Muscle layer of colon (tissue), 2 donors: ENCODE measurements around the gene CDKN1A.

ENCODE experiments used
- H3K27ac ChIP-seq: one replicate; pipeline ENCODE4 v1.7.0; 2013; ENCODE audit warnings: low read depth, mild to moderate bottlenecking, low read length, moderate library complexity
- H3K27me3 ChIP-seq, 2 donors: one replicate each; pipeline ENCODE4 v1.7.0; 2013; ENCODE audit warnings: low read length in 2 of 2, mild to moderate bottlenecking in 2 of 2; ENCODE audit not compliant: insufficient read depth in 2 of 2, control insufficient read depth in 1 of 2
- H3K36me3 ChIP-seq: one replicate; pipeline ENCODE4 v1.7.0; 2013; ENCODE audit warnings: mild to moderate bottlenecking, low read length; ENCODE audit not compliant: insufficient read depth
- H3K4me1 ChIP-seq: one replicate; pipeline ENCODE4 v1.7.0; 2013; ENCODE audit warnings: mild to moderate bottlenecking, low read length; ENCODE audit not compliant: insufficient read depth
- H3K4me3 ChIP-seq, 2 donors: one replicate each; pipeline ENCODE4 v1.7.0; 2013; ENCODE audit warnings: low read length in 2 of 2, low read depth in 1 of 2, mild to moderate bottlenecking in 1 of 2, moderate library complexity in 1 of 2
- H3K9ac ChIP-seq: one replicate; pipeline ENCODE4 v1.7.0; 2013; ENCODE audit warnings: low read length
- H3K9me3 ChIP-seq: one replicate; pipeline ENCODE4 v1.7.0; 2013; ENCODE audit warnings: mild to moderate bottlenecking, low read length
- donor health status: abdominal sarcoma.
- donor health status: Adenocarcinoma of cecum.

The CDKN1A gene

DNA sequence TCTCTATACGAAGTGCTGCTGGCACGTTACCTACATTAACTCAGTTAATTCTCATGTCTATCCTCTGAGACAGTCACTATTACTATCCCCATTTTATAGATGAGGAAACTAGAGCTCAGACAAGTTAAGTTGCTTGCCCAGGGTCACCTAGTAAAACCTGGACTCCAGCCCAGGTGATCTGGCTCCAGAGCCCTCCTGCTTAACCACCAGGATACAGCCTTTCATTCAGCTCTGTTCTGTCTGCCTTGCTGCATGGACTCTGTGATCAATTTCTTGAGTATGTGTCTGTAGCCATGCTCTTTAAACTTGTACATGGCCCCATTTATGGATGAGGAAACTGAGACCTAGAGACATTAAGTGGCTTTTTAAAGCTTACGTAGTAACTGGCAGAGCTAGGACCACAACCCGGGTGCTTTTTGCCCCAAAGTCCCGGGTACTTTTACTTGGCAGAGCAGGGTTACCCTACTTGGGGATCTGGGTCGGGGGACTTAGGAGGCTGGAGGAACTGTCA is 4.7 kb downstream of the CDKN1A start:
- Histone ChIP-seq H3K27ac (peak overlapping the region; percentile 57), H3K4me3 (no peak overlapping the region), H3K9ac (peak overlapping the region; percentile 6), H3K27me3 (no peaks in the 10 kb centered on the region), H3K36me3 (peaks cover 36% of the 10 kb centered on the region), H3K4me1 (peaks cover 20% of the 10 kb centered on the region), H3K9me3 (no peaks in the 10 kb centered on the region)

DNA sequence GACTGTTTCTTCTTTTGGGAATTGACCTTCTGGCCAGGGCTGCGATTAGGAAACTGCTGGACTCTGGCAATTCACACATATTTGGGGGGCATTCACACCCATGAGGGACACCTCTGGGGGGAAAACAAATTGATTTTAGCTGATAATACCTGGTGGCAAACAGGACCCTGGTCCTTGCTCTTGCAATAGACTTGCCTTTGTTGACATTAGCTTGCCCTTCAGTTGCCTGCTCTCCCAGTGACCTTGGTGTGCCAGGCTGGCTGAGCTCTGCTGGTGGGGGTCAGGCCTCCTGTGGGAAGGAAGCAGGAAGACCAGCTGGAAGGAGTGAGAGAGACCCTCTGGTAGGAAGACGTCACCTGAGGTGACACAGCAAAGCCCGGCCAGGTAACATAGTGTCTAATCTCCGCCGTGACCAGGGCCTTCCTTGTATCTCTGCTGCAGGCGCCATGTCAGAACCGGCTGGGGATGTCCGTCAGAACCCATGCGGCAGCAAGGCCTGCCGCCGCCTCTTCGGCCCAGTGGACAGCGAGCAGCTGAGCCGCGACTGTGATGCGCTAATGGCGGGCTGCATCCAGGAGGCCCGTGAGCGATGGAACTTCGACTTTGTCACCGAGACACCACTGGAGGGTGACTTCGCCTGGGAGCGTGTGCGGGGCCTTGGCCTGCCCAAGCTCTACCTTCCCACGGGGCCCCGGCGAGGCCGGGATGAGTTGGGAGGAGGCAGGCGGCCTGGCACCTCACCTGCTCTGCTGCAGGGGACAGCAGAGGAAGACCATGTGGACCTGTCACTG is 5.3 kb downstream of the CDKN1A start:
- Histone ChIP-seq H3K4me1 (peaks cover 19% of the 10 kb centered on the region), H3K27ac (peak overlapping the region; percentile 57), H3K4me3 (no peak overlapping the region), H3K27me3 (no peaks in the 10 kb centered on the region), H3K9me3 (no peaks in the 10 kb centered on the region), H3K36me3 (peaks cover 36% of the 10 kb centered on the region), H3K9ac (peak overlapping the region; percentile 6)

- H3K9ac ChIP-seq, result no peak overlapping the region
- H3K4me1 ChIP-seq, result peaks cover 19% of the 10 kb centered on the region
- peak overlapping the region; percentile 3 for H3K27ac ChIP-seq
- H3K36me3 ChIP-seq, result peaks cover 36% of the 10 kb centered on the region
- no peak overlapping the region for H3K4me3 ChIP-seq
- H3K9me3 ChIP-seq, result no peaks in the 10 kb centered on the region
- no peaks in the 10 kb centered on the region for H3K27me3 ChIP-seq
Observed at GRCh38 chr6:36684447-36684812, 5.9 kb downstream of the CDKN1A start.

DNA sequence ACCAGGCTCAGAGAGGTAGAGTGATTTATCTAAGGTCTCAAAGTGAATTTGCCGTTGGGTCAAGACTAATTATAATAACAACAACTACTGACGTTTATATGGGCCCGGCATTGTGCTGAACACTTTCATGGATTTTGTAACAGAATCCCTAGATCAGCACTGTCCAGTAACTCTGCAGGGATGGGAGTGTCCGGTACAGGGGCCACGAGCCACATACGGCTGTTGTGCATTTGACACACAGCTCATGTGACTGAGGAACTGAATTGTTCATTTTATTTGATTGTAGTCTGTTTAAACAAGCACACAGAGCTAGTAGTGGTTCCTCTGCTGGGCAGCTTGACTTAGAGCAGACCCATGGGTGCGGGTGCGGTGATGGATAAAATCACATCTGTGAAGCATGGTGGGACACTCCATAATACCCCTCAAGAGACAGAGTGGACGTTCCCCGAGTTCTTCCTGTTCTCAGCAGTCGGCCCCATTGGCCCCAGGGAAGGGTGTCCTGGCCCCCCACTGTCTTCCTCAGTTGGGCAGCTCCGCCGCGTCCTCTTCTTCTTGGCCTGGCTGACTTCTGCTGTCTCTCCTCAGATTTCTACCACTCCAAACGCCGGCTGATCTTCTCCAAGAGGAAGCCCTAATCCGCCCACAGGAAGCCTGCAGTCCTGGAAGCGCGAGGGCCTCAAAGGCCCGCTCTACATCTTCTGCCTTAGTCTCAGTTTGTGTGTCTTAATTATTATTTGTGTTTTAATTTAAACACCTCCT is 6.8 kb downstream of the CDKN1A start:
- H3K27me3 ChIP-seq, result no peaks in the 10 kb centered on the region
- no peak overlapping the region for H3K9ac ChIP-seq
- H3K27ac ChIP-seq, result peak overlapping the region; percentile 12
- no peaks in the 10 kb centered on the region for H3K9me3 ChIP-seq
- peaks cover 19% of the 10 kb centered on the region for H3K4me1 ChIP-seq
- peaks cover 36% of the 10 kb centered on the region for H3K36me3 ChIP-seq
- no peak overlapping the region for H3K4me3 ChIP-seq

DNA sequence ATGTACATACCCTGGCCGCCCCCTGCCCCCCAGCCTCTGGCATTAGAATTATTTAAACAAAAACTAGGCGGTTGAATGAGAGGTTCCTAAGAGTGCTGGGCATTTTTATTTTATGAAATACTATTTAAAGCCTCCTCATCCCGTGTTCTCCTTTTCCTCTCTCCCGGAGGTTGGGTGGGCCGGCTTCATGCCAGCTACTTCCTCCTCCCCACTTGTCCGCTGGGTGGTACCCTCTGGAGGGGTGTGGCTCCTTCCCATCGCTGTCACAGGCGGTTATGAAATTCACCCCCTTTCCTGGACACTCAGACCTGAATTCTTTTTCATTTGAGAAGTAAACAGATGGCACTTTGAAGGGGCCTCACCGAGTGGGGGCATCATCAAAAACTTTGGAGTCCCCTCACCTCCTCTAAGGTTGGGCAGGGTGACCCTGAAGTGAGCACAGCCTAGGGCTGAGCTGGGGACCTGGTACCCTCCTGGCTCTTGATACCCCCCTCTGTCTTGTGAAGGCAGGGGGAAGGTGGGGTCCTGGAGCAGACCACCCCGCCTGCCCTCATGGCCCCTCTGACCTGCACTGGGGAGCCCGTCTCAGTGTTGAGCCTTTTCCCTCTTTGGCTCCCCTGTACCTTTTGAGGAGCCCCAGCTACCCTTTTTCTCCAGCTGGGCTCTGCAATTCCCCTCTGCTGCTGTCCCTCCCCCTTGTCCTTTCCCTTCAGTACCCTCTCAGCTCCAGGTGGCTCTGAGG is 7.6 kb downstream of the CDKN1A start:
- Histone ChIP-seq H3K9ac (no peak overlapping the region), H3K36me3 (peaks cover 36% of the 10 kb centered on the region), H3K4me1 (peaks cover 14% of the 10 kb centered on the region), H3K4me3 (no peak overlapping the region), H3K27ac (peak overlapping the region; percentile 35), H3K27me3 (no peaks in the 10 kb centered on the region), H3K9me3 (no peaks in the 10 kb centered on the region)

- Histone ChIP-seq H3K27ac (no peak overlapping the region), H3K4me3 (no peak overlapping the region), H3K9ac (no peak overlapping the region), H3K9me3 (no peaks in the 10 kb centered on the region), H3K27me3 (no peaks in the 10 kb centered on the region), H3K36me3 (peaks cover 36% of the 10 kb centered on the region), H3K4me1 (peaks cover 10% of the 10 kb centered on the region)
Observed at GRCh38 chr6:36686668-36687513, 8.4 kb downstream of the CDKN1A start.

DNA sequence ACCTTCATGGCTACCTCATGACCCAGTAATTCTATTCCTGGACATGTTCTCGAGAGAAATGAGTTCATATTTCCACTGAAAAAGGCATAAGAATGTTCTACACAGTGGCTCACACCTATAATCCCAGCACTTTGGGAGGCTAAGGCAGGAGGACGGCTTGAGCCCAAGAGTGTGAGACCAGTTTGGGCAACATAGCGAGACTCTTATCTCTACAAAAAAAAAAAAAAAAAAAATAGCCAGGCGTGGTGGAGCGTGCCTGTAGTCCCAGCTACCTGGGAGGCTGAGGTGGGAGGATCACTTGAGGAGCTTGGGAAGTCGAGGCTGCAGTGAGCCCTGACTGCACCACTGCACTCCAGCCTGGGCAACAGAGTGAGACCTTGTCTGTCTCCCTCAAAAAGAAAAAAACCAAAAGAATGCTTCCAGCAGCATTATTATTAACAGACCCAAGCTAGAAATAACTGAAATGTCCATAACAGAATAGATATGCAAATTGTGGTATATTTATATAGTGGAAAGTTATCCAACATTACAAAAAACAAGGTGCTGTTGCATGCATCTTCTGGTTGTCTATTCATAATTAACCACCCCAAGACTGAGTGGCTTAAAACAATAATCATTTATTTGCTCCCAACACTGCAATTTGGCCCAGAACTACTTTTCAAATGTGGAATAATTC is 9.7 kb downstream of the CDKN1A start:
- peaks cover 36% of the 10 kb centered on the region for H3K36me3 ChIP-seq
- H3K27me3 ChIP-seq, result no peaks in the 10 kb centered on the region
- H3K4me1 ChIP-seq, result peaks cover 4% of the 10 kb centered on the region
- no peaks in the 10 kb centered on the region for H3K9me3 ChIP-seq
- H3K9ac ChIP-seq, result no peak overlapping the region
- no peak overlapping the region for H3K4me3 ChIP-seq
- no peak overlapping the region for H3K27ac ChIP-seq

DNA sequence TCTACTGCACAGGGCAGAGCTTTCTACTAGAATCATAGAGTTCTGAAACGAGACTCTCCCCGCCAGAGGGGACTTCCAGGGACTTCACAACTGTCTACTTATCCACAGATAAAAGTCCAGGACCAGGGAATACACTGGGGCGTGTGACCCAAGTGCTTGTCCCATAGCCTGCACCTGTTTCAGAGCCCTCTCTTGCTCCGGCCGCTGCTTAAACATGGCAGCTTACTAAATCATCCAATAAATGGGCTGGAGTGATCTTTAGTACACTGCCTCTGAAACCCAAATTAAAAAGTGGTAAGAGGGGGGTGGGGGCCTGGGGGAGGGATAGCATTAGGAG is 10.2 kb downstream of the CDKN1A start:
- Histone ChIP-seq H3K36me3 (peaks cover 34% of the 10 kb centered on the region), H3K9ac (no peak overlapping the region), H3K4me3 (no peak overlapping the region), H3K27me3 (no peaks in the 10 kb centered on the region), H3K9me3 (no peaks in the 10 kb centered on the region), H3K27ac (no peak overlapping the region), H3K4me1 (peaks cover 4% of the 10 kb centered on the region)

DNA sequence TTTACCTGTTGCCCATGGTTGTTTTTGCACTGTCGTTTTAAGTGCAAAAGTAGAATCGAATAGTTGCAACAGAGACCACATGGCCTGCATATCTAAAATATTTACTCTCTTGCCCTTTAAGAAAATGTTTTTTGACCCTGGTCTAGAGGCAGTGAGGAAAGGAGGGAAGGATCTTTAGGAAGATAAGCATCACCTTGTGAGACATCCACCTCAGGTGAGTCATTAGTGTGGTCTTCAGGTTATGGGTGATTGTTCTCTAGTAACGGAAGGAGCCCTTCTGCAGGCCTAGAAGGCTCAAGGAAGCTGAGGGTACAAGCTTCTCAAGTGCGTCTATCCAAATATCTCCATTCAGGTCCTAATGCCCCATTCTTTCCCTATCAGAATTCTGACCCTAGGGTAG is 12.5 kb downstream of the CDKN1A start:
- Histone ChIP-seq H3K36me3 (peaks cover 11% of the 10 kb centered on the region), H3K4me3 (no peak overlapping the region), H3K9me3 (no peaks in the 10 kb centered on the region), H3K27ac (no peak overlapping the region), H3K27me3 (no peaks in the 10 kb centered on the region), H3K9ac (no peak overlapping the region), H3K4me1 (peaks cover 4% of the 10 kb centered on the region)

DNA sequence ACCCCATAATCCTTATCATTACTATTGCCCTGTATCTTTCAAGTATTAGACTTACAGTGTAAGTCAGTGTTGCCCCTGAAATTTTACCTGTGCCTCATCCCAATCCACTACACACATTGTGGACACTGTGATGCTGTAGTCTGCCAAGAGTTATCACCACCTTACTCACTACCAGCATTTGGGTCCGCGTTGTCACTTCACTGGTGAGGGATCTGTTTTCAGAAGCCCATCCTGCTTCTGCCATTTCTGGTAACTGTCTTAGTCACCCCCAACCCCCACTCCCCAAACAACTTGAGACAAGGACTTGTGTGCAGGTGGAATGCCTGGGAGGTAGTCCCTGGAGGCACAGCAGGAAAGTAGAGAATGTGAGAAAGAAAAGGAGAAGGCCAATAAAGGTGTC is 13.1 kb downstream of the CDKN1A start:
- no peak overlapping the region for H3K9ac ChIP-seq
- no peak overlapping the region for H3K27ac ChIP-seq

More for the DNA sequence above, 13.1 kb downstream of the CDKN1A start:
- no peaks in the 10 kb centered on the region for H3K27me3 ChIP-seq
- peaks cover 4% of the 10 kb centered on the region for H3K4me1 ChIP-seq
- peaks cover 5% of the 10 kb centered on the region for H3K36me3 ChIP-seq
- H3K9me3 ChIP-seq, result no peaks in the 10 kb centered on the region
- H3K4me3 ChIP-seq, result no peak overlapping the region
